Measurements from ENCODE around the gene TC2N.
"Not testable (repeated sequence)": the region's sequence is repeated elsewhere in the genome, so short reads cannot be mapped to it uniquely, and the experiment has no call there.

The TC2N gene

DNA sequence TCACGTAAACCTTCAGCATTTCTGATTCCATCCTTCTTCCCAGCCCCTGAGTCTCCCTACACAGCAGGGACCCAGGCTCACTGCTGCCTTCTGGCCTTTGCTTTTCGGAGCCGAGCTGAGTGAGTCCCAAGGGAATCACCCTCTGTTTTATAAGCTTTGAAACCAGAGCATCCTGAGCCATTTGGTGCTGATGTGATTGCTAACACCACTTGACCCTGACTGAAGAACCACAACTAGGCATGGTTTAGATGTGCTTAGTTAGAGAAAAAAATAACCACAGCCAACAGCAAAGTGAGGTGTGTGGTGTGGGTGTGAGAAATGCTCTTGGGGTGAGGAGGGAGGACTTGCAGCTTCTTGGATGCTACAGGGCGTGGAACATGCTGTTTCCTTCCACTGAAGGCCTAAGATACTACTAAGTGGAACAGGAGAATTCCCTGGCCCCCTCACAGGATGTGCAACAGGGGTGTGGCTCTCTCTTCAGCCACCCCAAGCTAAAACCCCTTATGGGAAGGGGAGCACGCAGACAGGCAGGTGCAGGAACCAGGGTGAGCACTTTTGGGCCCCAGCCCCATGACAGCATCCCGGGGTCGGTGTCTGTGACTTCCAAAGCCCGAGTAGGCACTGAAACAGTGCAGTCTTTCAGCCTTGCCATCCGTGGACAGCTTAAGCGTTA lies at the start of gene TC2N:
TC2N (minus strand) TSS at position 221 of the 673 bp plus-strand sequence. CDS start 53,767 bp downstream, outside the sequence.
- DNase-seq, result peak; percentile 44

DNA sequence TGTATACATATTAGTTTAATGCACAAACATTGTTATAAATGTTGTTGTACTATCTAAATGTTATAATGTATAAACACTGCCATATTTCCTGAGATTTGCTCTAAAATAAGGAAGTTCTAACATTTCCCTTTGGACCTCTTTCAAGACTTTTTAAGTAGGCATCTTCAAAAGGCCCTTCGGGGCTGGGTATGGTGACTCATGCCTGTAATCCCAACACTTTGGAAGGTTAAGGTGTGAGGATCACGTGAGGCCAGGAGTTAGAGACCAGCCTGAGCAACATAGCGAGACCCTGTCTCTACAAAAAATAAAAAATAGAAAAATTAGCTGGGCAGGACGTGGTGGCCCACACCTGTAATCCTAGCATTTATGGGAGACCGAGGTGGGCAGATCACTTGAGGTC lies 44.7 kb upstream of the TC2N start:
- no peak for DNase-seq

DNA sequence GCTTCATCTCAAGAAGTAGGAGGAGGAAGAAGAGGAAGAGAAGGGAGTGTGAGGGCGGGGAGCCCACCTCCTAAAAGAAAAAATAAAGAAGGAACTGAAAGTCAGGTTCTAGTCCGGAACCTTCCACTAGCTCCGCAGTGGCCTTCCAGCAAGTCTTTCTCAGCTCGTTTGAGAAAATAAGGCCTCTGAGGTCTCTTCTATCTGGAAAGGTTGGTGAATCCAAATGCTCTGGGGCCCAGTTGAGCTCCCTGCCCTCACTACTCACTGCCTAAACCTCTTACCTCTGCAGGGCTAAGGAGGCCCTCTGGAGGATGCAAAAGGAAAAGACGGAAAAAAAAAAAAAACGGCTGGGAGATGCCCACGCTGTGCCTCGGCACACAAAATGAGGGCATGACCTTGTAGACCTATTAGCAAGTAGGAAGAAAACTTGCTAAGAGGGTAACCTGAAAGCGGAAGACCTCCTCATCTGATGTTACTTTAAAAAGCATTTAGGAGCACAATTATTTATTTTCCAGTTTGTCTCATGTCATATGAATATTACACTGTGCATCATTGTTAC lies 44.2 kb upstream of the TC2N start:
- DNase-seq, result peak; percentile 42

DNA sequence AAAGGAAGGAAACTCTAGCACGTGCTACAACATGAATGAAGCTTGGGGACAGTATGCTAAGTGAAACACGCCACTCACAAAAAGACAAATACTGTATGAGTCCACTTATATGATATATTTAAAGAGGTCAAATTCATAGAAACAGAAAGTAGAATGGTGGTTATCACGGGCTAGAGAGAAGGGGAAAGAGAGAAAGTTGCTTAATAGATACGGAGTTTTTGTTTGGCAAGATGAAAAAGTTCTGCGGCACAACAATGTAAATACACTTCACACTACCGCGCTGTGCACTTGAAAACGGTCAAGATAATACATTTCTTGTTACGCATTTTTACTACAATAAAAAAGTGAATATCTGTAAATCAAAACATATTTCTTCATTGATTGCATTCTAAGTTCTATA lies 42.9 kb upstream of the TC2N start:
- DNase-seq, result no peak

DNA sequence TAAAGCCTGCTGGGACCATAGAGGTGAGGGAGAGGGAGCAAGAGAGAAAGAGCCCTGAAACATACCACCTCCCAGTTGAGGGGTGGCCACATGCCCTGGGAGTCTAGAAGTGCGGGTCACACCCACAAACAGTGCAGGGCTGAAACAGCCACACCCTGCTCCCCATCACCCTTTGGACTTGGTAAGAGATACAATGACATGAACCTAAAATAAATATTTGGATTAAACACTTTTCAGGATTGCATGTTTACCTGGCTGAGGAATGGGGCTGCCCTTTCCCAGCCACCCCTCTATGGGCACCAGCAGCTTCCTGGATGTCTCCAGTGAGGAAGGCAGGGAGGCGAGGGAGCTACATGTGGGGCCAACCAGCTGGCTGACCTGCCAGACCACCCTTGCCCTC lies 39.0 kb upstream of the TC2N start:
- no peak for DNase-seq

DNA sequence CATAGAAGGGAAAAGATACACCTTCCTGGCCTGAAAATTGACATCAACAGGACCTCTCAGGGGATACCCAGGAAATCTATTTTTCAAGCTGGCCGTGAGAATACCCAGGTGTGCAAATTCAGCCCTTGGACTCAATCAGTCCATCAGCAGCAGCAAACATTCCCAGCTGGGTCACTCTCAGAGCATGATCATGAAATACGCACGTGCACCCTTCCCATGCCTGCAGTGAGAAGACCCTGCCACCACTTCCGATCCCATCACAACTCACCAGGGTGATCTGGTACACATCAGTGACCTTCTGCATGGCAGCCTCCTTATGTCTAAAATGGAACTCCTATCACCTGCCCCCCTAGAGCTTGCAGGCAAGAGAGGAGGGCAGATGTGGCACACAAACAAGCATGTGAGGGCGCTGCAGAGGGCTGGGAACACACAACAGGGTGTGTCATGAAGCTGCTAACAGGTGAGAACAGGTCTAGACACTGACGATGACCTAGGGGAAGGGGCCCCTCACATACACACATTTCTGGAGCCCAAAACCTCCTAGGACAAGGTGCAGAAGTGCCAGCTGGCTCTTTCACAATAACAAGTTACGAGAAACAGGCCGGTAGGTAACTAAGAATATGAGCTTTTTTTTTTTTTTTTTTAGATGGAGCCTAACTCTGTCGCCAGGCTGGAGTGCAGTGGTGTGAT lies 37.8 kb upstream of the TC2N start:
- DNase-seq, result no peak

DNA sequence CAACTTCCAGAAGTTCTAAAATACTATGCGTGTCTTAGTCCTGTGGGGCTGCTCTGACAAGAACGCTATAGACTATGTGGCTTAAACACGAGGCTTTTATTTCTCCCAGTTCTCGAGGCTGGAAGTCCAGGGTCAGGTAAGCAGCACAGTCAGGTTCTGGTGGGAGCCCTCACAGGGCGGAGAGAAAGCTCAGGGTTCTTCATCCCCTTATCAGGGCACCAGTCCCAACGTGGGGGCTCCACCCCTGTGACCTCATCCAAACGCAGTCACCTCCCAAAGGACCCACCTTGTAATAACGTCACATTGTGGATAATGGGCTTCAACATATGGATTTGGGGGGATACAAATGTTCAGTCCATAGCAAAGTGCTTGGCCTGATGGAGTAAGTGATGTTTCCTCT lies 37.1 kb upstream of the TC2N start:
- no peak for DNase-seq

DNA sequence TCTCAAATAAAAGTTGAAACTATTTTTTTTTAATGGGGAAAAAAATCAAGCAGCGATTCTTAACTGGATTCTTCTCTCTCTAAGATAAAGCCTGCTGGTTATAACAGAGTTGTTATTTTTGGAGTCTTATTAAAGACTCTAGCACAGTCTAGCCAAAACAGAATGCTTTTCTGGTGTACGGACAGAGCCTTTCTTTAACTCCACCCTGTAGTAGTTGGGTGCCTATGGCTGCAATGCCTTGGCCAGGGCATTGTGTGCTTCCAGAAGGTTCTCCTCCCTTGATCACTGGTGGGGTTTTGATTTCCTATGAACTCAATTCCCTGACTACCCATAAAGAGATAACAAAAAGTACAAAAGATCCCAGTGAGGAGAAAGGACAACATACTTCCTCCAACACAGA lies 35.7 kb upstream of the TC2N start:
- no peak for DNase-seq

DNA sequence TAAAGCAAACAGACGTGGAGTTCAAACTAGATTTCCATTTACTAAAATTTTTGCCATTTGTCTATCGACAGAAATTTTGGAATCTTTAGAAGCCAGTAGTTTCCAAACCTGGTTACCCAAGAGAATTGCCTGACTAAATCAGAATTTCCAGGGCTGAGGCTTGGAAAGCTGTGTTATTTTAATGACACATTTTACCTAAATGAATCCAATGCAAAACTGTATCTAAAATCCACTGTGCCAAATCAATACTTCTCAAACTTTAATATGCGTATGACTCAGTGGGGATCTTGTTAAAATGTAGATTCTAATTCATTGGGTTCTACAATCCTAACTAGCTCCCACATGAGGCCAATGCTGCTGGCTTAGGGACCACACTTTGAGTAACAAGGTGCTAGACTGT lies 35.0 kb upstream of the TC2N start:
- no peak for DNase-seq

DNA sequence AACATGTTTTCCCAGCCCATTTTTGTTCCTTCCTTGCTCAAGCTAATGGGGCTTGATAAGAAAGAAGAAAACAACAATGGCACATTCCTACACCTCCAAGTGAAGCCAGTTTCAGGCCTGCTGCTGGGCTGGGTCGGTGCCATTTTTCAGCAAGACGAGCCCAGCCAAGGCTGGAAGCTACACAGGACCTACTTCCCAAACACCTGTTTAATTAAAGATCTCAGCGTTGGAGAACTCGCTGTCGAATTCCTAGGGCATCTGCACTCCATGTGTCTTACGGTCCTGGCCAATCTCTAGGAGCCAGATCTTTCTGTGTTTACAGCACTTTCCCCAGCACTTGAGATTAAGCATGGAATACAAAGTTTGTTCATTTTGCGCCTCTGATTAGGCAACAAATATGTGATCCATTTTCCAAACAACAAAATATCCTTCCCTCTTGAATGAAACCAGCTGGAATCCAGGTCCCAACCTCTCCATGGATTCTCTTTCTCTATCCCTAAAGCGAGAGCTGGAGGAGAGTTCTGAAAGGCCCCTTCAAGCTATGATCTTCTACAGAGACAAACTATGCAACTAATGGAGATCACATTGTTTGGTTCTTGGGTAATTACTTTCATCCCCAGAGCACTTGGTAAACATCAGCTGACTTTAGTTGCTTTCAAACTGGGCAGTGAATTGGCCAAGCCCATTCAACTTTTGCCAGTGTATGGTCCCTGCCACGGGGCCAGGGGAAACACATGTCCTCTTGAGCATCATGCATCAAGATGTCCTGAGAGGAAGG lies 34.3 kb upstream of the TC2N start:
- no peak for DNase-seq

DNA sequence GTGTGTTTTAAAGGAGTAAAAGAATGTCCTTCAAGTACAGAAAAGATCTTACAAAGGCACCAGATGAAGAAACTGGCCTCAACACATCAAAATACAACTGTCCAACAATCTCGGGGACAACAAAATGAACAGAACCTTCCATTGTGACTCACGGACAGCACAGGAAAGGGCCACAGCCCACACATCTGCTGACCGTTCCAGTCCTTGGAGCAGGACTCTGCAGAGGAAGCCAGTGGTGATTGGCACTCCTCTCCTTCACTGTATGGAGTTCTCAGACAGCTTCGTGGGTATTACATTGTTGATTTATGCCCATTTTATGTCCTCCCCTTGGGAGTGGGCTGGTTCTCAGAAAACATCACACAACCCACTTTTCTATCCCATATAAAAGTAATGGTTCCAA lies 32.5 kb upstream of the TC2N start:
- DNase-seq, result no peak

DNA sequence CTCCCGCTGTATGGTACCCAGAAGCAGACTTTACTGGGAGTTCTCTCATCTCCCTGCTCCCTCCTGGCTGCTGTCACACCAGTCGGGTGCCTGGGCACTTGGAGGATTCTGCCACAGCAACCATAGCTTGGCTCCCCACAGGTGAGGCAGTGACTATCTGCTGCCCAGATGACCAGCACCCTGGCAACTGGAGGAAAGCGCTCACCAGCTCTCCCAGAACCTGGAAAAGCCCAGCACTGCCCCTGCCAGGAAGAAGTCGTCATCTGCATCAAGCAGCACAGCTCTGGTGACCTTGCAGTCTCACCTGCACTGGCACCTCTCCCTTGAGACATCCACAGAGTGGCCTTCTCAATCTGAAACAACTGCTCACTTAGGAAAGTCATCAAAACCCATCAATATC lies 31.9 kb upstream of the TC2N start:
- DNase-seq, result no peak

DNA sequence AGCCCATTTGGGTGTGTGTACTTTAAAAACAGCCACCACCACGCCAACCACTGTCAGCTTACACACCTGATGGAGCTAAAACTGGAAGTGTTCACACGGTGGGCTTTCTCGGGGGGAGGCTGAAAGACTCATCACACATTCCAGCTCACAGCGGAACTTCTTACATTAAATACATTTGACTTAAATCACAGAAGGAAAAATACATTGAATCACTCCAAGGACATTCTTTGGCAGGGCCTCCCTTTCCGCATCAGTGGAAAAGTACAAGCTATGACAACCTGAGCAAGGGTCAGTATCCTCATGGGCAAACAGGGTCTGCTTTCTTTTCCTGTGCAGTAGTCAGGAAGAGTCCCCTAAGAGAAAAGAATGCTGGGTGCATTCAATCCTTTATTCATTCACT lies 31.0 kb upstream of the TC2N start:
- DNase-seq, result no peak

DNA sequence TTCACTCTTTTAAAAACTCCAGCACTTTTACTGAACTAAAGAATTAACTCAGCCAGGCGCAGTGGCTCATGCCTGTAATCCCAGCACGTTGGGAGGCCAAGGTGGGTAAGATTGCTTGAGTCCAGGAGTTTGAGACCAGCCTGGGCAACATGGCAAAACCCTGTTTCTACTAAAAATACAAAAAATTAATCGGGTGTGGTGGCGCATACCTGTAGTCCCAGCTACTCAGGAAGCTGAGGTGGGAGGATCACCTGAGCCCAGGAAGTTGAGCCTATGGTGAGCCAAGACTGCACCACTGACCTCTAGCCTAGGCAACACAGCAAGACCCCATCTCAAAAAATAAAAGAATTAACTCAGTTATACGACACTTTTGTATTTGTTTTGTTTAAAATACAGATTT lies 30.4 kb upstream of the TC2N start:
- DNase-seq, result not testable (repeated sequence)

DNA sequence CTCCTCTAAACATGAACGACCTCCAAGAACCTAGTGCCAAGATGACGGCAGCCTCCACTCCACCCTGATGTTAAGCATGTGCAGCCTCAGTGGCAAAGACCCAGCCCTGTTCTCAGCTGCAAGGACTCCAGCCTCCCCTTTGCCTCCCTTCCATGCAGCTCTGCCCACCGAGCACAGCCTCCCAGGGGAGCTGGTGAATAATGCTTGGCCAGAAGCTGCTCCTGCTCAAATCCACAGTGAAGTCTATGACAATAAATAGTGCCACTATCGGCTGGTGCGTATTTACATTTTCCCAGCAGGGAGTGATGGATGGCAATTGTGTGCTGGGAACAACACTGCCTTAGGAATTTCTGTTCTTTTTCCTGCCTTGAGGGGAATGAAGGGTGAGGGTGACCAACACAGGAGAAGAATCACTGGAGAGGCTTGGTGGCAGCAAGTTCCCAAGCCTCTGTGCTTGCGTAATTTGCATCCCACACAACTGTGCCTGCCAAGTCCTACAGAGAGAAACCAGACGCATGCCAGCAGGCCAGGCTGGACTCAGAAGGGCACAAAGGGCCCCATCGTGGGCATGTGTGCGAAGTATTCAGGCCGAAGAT lies 29.9 kb upstream of the TC2N start:
- DNase-seq, result no peak

DNA sequence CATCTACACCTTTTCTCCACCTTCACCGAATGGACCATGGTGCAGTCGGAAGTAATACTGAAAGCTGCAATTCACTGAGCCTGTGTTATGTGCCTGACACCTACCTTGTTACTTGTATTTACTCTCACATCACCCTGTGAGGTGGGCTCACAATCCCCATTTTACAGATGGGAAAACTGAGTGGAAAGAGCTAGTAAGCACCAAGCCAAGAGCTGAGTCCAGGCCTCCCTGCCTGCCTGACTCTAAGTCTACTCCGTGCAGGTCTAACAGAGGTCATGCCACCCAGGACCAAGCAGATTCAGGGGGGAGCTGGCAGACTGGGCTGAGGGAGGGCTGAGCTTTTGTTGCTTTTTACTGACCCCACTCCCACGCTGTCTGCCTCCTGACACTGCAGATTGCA lies 29.1 kb upstream of the TC2N start:
- DNase-seq, result no peak

DNA sequence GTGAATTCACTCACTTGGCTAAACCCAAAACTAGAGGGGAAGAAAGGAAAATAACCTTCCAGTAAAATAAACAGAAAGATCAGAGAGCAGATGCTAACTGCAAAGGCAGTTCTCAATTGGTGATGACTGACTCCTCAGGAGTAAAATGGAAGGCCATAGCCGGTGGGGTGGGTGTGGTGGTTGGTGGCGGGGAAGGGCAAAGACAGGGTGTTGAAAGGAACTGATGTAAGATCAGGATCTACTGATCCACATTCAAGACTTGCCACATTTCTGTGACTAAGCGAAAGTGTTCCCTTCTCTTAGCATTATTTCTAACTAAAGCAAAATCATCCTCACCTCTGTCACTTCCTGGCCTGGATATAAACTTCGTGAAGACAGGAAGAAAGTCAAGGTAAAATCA lies 26.3 kb upstream of the TC2N start:
- DNase-seq, result no peak

DNA sequence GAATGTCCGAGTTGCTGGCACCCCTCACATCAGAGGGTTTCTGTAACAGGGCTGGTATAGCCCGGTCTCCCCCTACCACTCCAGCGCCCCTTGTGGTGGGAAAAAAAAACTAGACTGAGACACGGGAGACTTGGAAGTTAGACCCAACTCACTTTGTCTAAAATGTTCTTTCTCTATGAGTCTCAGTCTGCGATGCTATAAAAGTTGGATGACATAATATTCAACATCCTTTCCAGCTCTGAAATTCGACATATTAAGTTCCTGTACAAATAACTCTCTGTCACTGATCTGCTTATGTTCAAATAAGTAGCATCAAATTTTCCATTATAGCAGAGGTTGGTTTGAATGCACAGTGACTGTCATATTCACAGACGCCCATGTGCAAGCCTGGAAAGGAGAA lies 25.7 kb upstream of the TC2N start:
- no peak for DNase-seq

DNA sequence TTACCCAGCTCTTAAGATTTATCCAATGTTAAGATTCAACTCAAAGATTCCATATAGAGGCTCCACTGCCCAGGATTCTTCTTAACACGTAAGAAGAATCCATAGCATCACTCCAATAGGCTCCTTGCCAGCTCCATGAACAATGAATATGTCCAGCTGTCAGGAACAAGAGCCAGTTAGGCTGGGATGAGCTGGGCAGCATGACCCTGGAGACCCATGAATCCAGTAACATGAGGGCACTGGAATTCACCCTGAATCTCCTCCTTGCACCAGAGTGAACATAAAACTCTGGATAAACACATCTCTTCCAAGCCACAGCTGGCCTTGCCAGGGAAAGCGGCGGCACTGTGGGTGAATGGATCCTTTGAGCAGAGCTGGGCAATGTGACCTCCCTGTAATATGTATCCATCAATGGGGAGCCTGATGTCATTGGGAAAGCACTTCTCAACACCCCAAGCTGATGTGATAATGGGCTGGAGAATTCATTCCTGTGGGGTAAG lies 24.4 kb upstream of the TC2N start:
- DNase-seq, result no peak

DNA sequence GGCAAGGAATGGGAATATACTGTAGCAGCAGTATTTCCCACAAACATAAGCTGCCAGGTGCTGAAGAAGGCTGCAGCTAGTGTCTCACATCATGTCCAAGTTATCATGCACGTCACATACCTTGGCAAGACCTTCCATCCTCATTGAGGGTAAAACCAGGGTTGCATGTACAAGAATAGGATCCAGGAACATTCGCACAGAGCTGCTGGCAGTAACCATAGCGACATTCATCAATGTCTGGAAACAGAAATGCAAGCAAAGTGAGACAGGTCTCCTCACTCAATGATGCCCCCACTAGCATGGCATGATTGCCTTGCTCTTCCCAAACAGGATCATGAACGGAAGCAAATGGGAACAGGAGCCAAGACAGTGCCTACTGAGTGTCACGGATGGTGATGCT lies 23.8 kb upstream of the TC2N start:
- DNase-seq, result no peak

DNA sequence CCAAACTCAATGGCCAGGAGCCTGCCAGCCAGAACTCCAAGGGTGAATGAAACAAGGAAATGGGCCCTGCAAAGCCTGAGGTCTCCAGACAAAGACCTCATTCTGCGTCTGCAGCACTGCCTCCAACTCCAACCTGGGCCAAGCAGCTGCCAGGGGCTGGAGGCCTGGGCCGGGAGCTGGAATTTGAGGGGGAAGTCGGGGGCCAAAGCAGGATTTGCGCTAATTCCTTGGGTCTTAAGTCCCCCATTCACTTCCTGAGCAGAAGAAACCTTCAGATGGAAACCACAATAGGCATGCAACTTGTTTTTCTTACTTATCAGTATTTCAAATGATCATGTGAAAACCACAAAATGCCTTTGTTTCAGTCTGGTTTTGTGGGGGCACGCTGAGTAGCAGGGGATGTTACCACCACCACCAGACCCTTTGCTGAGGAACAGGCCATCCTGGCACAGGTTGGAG lies 23.0 kb upstream of the TC2N start:
- no peak for DNase-seq

DNA sequence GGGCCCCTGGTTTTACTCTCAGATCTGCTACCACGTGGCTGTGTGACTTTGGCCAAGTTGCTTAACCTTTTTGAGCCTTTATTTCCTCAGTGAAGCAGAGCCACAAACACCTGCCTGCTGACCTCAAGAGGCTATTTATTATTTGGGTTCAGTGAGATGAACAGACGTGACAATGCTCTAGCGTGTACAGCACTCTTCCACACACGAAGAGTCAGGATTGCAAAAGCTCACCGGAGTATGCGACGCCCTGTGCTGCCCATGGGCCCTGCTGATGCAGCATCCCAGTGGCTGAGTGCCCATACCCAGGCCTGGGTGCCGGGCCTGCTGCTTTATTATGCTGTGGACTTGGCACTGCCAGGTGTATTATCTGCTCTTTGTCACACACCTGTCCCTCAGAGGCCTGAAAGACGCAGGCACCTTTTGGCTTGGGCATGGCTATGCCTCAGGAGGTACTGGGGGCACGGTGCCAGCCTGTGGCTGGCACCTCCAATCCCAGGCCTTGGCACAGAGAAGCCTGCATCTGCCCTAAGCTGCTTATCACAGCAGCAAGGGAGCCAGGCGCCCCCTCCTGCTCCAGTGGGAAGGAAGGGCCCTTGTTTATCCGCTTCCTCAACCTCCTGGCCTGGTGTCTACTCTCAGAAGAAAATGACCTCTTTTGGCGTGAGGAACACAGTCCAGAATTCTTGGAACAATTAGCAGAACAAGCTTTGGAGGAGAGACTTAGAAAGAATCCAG lies 22.3 kb upstream of the TC2N start:
- DNase-seq, result peak; percentile 42
